ENCODE data around the gene CALN1.
"Not testable (repeated sequence)": the region's sequence is repeated elsewhere in the genome, so short reads cannot be mapped to it uniquely, and the experiment has no call there.

CALN1 gene

DNA sequence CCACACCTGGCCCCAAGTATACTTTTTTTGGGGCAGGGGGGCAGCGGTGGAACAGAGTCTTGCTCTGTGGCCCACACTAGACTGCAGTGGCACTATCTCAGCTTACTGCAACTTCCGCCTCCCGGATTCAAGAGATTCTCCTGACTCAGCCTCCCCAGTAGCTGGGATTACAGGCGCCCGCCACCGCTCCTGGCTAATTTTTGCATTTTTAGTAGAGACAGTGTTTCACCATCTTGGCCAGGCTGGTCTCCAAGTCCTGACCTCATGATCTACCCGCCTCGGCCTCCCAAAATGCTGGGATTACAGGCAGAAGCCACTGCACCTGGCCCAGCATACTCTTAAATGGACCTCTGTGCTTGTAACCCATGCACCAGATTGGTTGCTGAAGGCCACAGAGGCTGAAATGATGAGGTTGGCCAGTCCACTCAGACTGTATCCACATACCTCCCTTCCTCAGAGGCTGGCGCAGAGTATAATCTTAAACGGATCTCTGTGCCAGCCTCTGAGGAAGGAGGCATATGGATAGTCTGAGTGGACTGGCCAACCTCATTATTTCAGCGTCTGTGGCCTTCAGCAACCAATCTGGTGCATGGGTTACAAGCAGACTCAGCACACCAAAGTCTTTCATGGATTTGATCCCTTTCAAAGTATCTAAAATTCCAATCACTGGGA lies 3.0 kb downstream of the CALN1 start:
- no peak for DNase-seq

DNA sequence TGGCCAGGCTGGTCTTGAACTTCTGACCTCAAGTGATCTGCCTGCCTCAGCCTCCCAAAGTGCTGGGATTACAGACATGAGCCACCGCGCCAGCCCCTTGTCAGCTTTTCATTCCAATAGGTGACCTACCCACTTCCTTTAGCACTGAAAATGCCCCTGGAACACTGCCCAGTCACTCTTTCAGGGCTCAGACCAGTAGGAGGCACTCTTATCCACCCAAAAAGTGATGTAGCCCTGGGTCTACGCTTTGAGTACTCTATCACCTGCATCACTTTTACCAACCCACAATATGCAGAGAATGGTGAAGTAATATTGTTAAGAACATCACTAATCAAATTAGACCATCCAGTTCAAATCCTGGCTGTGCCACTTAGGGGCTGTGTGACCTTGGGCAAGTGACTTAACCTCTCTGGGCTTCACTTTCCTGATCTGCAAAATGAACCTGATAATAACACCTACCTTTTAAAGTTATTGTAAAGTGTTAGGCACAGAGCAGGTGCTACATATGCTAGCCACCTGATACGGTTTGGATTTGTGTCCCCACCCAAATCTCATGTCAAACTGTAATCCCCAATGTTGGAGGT lies 5.2 kb downstream of the CALN1 start:
- no peak for DNase-seq

DNA sequence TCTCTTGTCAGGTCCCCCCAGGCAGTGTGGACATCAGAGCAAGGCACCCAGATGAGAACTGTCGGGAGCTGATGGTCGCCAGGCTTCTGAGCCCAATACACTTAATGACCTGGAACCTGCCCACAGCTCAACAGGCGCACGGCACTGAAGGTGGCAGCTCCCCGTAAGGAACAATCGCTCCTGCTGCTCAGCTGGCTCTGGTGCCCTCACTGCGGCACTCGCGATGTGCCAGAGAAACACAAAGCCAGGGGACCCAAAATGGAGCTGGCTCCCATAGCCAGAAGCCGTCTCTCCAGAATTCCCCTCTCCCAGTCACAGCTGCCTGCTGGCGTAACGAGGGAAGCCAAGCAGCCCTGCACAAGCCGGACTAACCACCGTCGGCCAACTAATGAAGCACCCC lies 6.3 kb downstream of the CALN1 start:
- no peak for DNase-seq

DNA sequence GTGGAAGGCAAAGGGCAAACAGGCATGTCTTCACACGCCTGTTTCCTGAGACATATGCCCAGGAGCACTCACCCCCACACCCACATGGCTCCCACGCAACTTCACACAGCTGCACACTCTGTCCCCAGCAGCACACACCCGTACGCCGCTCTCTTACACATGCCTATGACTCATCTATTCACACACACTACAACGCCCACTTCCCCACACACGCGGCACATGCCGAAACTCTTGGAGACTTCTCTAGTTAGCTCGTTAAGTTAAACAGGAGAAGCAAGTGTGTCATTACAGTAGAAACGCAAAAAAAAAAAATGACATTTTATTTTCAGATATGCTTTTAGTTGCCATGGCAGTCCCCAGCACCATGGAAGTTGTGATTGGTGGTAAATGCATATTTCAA lies 6.7 kb downstream of the CALN1 start:
- DNase-seq, result peak; percentile 5

DNA sequence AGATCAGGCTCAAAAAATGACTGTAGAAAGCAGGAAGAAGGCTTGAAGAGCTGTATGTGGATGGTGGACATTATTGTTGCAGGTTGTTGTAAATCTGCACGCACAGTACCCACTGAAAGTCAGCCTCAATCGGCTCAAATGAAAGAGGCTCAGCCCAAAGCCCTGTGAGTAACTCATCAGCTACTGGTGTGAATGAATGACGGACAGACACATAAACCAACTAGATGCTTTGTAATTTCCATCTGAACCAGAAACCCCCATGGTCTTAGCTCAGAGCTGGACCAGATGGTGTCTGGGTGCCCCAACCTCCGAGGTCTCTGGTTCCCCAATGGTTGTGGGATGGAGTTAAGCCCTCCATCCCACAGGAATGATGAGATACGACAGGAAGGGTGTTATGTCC lies 7.4 kb downstream of the CALN1 start:
- no peak for DNase-seq

DNA sequence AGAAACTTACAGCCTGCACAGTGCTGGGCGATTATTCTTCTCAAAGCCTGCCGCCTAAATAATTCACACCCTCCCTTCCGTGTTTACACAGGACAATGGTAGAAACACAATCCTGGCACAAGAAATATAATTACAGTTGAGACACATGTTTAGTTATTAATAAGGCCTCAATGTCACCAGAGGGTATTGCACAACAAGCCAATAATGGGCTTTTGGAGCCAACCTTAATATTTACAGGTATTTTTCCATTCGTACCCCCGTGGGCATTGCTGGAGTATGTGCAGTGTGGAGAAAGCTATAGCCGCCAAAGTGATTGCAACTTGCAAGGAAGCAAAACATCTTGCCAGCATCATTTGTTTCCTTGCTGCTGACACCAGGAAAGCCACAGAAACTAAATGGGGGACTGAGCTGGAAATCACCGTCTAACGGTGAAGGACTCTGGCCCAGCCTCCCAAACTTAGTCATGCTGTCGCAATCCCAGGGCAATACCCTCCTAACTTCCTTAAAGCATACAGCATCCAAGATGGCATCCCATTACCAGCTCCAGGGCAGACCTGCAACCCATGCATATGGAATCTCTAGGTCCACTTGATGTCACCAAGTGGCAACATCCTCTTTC lies 8.6 kb downstream of the CALN1 start:
- DNase-seq, result peak; percentile 3

DNA sequence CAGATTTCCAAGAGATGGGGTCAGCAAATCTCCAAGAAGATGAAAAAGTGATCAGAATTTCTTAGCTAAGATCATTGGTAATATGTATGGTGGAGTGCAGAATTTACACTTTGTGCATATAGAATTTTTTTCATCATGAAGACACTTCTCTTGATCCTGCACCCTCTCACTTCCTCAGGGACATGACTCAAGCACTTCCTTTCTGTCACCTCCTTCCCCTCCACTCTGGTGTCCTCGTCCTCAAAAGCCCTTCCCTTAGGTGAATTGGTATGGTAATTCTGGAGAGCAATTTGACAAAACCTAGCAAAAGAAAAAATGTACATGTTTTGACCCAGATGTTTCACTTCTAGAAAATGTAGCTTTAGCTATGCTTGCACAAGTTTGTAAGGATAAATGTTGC lies 18.1 kb downstream of the CALN1 start:
- no peak for DNase-seq

DNA sequence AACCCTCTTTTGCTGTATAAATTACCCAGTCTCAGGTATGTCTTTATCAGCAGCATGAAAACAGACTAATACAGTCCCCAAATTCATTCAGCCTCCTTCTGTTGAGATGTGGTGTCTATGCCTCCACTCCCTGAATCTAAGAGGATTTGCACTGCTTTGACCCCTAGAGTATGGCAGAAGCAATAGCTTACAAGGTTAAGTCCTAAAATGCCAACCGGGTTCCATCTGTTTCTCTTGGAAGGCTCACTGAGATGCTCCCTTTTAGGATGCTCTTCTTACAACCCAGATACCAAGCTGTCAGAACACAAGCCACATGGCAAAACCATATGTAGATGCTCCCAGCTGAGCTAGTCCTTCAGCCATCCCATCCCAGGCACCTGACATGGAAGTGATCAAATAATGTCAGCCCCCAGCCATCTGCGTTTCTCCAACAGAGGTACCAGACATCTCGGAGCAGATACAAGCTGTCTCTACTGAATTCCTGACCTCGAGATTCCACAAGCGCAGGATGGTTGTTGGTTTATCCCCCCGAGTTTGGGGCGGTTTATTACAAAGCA lies 20.2 kb downstream of the CALN1 start:
- DNase-seq, result no peak

DNA sequence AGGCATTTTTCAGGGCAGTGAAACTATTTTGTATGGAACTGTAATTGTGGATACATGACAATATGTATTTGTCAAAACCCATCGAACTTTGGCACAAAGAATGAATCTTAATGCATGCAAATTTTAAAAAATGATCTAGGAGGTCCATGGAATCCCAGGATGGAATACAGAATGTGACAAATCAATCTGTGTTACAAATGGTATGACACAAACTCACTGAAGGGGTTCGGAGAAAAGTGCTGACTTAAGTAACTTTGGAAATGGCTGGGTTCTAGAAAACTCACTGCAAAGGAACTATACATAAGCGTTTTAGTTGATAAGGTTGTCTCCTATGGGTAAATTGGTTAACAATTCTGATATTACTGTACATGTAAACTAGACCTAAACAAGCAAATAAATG lies 26.0 kb downstream of the CALN1 start:
- no peak for DNase-seq

DNA sequence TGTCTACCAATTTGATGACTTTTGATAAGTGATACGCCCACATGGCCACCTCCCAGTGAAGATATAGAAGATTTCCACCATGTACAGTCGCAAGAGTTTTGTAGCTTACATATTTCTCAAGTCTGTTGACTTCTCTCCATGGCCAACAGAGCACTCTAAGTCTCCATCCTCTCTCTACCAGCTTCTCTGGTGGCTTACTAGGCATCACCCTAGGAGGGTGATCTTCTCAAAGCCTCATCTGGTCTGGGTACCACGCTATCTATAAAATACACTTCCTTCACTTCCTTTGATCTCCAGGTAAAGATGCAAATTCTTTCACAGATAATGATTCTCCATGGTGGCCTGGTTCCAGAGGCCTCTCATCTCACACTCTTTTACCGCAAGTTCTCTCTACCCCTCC lies 49.9 kb downstream of the CALN1 start:
- no peak for DNase-seq

DNA sequence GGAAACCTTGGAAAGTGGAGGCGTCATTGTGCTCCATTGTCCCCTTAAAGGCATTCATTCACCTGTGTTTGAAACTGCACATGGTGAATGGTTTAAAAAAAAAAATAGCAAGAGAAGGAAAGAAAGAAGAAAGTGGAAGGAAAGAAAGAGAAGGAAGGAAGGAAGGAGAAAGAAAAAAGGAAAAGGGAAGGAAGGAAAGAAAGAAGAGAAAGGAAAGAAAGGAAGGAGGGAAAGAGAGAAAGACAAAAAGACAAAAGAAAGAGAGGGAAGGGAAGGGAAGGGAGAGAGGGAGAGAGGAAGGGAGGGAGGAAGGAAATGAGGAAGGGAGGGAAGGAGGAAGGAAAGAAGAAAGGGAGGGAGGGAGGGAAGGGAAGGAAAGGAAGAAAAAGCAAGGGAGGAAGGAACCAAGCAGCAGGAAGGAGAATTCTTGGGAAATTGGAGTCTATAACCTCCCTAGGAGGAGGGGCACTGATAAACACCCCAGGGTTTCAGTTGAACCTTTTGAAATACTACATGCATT lies 66.9 kb downstream of the CALN1 start:
- DNase-seq, result no peak

DNA sequence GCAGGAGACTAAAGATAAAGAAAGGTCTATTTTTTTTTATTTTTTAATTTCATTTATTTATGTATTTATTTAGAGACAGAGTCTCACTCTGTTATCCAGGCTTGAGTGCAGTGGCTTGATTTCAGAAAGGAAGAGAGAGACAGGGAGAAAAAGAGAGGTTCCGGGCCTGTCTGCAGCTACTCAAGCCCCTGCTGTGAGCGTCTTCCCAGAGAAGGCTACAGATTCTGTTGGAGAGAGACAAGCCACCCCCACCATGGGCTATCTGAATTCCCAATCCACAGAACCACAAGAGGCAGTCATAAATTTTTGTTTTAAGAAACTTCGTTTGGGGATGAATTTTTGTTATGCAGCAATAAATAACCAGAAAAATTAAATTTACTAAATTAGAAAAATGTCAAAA lies 68.1 kb downstream of the CALN1 start:
- no peak for DNase-seq

DNA sequence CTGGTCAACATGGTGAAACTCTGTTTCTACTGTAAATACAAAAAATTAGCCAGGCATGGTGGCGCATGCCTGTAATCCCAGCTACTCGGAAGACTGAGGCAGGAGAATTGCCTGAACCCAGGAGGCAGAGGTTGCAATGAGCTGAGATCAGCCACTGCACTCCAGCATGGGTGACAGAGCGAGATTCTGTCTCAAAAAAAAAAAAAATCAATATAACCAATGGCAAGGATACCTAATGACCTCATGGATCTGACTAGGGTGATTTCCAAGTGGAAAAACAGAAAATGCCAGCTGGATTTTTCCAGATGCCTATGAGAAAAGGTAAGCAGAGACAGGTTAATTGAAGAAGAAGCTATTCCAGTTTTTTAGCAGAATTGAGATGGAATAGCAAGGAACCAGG lies 68.8 kb downstream of the CALN1 start:
- DNase-seq, result not testable (repeated sequence)

DNA sequence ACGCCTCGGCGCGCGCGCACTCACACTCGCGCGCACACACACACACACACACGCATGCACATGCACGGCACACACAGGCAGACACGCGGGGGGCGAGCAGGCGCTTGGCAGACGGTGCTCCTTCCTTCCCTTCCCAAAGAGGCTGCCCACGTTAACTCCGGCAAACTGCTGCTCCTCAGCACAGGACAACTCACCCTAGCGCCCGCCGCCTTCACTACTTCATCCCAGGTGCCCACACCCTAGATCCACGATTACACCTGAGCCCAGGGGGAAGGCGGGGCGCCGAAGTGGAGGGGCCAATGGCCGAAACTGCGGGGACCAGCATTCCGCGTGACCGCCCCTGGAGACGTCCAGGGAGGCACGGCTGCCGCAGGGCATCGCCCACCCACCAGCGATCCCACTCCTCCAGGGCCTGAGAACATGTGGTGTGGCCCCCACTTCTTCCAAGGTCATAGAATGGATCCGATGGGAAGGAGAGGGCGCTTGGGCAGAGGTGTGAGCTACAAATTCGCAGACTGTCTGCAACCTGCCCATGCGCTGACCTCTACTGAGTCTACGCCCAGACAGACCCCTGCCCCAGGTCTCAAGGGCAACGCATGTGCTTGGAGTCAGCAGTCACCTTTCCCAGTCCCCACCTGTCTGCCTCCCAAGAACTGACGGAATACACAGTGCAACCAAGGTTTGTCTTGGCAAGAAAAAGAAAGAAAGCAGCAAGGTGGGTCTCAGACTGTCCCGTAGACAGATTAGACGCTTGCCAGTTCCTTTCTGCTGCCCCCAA lies 74.6 kb downstream of the CALN1 start:
- no peak for DNase-seq

DNA sequence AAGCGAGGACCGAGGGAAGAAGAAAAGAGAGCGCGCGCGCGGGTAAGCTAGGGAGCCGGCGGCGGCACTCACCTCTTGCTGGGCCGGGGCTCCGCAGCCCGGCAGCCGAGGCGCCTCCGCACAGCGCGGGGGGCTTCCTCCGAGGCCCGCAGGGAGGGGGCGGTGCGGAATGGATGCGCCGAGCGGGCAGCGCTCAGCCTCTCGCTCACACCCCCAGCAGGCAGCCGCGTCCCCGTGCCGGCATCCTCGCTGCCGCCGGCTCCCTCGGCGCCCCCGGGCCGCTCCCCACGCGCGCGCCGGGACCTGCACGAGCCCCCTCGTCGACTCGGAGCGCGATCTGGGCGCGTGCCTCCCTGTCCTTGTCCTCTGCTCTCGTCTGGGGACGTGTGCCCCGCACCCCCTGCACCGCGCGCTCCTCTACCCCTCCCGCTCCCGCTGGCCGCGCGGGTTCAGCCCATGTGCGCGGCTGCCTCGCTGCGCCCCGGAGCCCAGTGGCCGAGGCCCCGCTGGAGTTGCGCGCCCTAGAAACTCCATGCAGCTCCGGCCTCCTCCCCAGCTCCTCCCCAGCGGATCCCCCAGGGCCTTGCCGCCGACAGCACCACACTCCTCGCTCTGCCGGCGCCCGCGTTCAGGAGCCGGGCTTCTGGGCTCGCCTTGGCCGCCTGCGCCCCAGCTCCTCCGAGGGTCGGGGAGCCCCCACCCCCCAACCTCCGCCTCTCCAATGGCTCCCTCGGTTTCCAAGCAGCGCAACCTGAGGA lies 75.3 kb downstream of the CALN1 start:
- DNase-seq, result no peak

DNA sequence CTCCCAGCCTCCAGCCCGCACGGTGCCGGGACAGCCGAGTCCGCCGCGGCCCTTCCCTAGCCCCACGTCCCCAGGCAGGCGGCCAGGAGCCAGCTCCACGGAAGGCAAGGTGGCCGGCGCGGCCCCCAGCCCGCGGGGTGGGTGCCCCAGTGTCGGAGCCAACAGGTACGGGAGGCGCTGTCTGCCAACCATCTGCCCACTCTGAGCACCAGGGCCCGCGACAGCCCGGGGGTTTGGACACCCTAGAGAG lies 75.8 kb downstream of the CALN1 start:
- DNase-seq, result no peak

DNA sequence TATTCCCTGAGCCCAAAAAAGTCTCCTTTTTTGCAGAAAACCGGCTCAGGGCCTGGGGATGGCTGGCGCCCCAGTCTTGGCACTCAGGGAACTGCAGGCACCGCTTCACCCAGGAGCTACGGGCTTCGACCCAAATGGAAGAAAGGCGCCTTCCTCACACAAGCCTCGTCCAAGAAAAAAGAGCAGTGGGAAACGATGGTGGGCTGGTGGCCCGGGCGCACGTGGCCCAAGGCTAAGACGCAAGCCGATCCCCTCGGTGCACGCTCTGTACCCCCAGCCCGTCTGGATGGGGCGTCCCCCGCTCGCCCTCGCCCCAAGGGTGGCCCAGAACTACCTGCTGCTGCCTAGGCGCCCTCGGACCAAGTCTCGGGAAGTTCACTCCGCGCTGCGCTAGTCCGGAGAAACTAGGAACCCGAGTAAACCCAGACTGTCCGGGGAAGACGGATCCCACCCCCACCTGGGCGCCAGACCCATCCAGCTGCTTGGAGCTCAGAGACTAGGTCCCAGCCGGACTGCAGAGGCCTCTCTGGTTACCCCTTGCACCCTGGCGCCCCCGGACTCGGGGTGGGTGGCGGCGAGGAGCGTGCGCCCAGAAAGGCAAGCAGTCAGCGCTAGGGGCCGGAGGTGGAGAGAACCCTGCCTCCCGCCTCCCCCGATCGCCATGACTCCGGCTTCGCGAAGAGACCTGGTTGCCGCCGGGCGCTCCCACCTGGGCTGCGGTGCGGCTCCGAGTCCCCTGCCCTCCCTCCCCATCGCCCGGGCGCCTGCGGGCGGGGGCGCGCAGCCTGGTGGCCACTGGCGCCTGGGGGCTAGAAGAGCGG lies 76.4 kb downstream of the CALN1 start:
- no peak for DNase-seq

DNA sequence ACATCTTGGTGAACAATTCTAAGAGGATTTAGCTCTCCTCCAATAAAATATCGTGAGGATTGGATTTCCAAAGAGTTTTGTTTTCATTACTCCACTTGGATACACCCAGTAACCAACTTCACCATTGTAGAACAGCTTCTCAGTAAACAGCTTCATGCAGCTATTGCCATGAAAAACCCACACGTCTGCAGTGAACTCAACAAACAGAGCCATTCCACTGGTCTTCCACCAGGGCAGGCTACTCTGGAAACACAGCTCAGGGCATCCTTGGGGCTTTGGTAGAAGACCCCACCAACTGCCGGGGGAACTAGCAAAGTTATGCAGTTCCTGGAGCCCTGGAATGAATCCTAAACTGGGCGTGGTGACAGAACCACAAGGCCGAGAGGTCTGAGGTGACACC lies 77.4 kb downstream of the CALN1 start:
- DNase-seq, result no peak

DNA sequence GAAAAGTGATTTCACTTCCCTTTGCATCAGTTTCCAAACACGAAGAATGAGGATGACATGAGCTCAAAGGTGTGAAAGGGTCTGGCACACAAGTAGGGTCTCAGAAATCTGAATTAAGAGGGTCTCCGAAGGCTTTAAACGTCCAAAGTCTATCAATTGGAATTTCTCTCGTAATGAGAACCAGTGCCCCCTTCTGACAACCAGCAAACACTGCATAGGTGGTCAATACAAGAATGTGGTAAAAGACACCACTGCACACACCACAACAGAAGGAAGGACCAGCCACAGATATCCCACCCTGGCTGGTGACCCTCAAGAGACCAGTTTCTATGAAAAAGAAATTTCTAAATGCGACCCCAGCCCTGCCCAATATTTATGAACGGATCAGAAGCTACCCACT lies 78.1 kb downstream of the CALN1 start:
- DNase-seq, result no peak

DNA sequence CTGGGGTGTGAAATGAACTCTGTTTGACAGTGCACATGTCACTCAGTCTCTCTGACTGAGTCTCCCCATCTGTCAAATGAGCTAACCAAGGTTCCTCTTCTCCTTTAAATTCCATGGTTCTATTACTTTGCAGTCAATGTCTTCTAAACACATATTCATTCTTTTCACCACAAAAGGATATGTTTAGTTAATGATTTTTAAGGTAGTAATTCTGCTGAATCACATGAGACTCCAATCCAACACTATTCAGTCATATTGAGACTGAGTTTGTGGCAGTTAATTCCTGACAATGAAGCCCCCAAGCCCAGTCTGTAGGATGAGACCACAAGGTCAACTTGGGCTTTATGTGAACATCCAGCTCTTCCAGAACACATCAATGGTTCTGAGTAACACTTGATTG lies 85.3 kb downstream of the CALN1 start:
- no peak for DNase-seq

DNA sequence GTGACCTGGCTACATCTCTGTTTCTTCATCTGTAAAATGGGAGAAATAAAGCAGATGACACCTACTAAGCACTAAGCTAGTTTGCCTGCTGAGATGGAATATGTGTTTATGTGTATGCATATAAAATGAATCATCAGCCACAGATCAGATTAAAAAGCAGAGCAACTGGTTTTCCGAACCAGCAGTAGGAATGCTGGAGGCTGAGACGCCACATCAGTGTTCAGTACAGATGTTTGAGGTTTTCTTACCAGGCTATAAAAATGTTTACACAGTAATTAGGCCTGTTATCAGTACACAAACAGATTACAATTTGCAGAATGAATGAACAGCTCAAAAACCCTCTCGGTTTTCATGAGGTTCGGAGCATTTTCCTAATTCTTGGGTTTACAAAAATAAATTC lies 85.8 kb downstream of the CALN1 start:
- DNase-seq, result no peak

DNA sequence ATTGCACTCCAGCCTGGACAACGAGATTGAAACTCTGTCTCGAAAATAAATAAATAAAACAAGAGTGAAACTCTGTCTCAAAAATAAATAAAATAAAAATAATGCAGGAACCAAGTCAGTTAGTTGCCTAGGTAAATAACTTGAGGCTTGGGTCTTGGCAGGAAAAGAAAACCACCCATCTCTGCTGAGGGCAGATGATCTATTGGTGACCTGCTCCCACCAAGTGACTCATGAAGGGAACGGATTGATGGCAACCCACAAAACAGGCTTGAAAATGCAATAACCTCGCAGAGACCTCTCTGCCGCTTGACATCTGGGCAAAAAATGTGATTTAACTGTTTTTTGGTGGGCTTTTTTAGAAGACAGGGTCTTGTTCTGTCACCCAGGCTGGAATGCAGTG lies 86.6 kb downstream of the CALN1 start:
- DNase-seq, result no peak

All from activated CD4-positive, alpha-beta T cell treated with anti-CD3 and anti-CD28 coated beads, Interleukin-2, amount 50 U/mL, for 16 hours (primary cell).